Left lung (tissue), 10 donors: Measurements from ENCODE around the gene RASGRP3. TPM values are rescaled to one million over a fixed set of nuclear protein-coding genes. Genes with fewer than 3 reads are reported as not detected.
A peak's percentile ranks its signal among the peaks of the same experiment; 100 is the strongest.

ENCODE experiments used
- ATAC-seq: fragments of 200-7000 bp; cut with Tn5 transposase; one replicate; pipeline ENCODE4 v1.9.1; 2020; ENCODE audit warnings: moderate library complexity
- DNase-seq, 4 donors: peaks; one replicate each; pipeline ENCODE4 v3.0.0-alpha.2; 2013 to 2020
- H3K27ac ChIP-seq, 2 donors: fragments of 200-600 bp; sonication (generic) in 1 of 2; one replicate each; pipeline versions ENCODE4 v1.5.0 to v1.8.0; 2020 to 2021
- H3K27me3 ChIP-seq, 2 donors: fragments of 200-600 bp; sonication (generic) in 1 of 2; one replicate each; pipeline versions ENCODE4 v1.5.0 to v1.8.0; 2020 to 2021
- H3K36me3 ChIP-seq, 2 donors: fragments of 200-600 bp; sonication (generic) in 1 of 2; one replicate each; pipeline versions ENCODE4 v1.5.0 to v1.8.0; 2020 to 2021
- H3K4me1 ChIP-seq, 2 donors: fragments of 200-600 bp; one replicate each; pipeline ENCODE4 v1.8.0; 2021
- H3K4me3 ChIP-seq, 2 donors: fragments of 200-600 bp; sonication (generic) in 1 of 2; one replicate each; pipeline versions ENCODE4 v1.5.0 to v1.8.0; 2020 to 2021; ENCODE audit warnings: mild to moderate bottlenecking in 1 of 2
- H3K9me3 ChIP-seq, 2 donors: fragments of 200-600 bp; sonication (generic) in 1 of 2; one replicate each; pipeline versions ENCODE4 v1.5.0 to v1.8.0; 2020 to 2021
- CTCF ChIP-seq, 2 donors: fragments of 200-600 bp; sonication (generic) in 1 of 2; IDR thresholded peaks; one replicate each; pipeline versions ENCODE4 v1.5.0 to v1.8.0; 2021; ENCODE audit warnings: antibody characterized with exemption in 2 of 2
- intact Hi-C, 2 donors: fragments of 100-400 bp; cut with DNase I; formaldehyde crosslinking; loops; one replicate each; pipeline versions ENCODE4 v1.11.2 to v1.14.2; 2022
- polyA plus RNA-seq, 6 donors: library from polyadenylated mRNA; unstranded; fragments of 120-200 nt; gene quantifications; one replicate each; pipeline ENCODE4 v1.2.1, GENCODE V29; 2013; ENCODE audit not compliant: insufficient read length in 6 of 6
- total RNA-seq, 2 donors: library from RNA; stranded (reverse); fragmentation: NEBNext Ultra II Directional; extraction: Animal tissue kit (Norgen Biotek cat#: 25700); gene quantifications; one replicate each; pipeline ENCODE4 v1.2.1, GENCODE V29; 2021
- donor health status: DM: no; HTN: yes; CAD: no.
- donor health status: DM: no; HTN: no; CAD: no.

Gene RASGRP3
- total and polyA plus RNA-seq, 8 donors = 20.3 to 48.7 (median 36.8) TPM

GRCh38 chr2:33599943-33600192, 123.4 kb downstream of the RASGRP3 start:
- no peak for TF ChIP-seq CTCF (IDR thresholded peaks at IDR 0.05)
- H3K9me3 ChIP-seq = no peaks in the 10 kb centered on the region
- ATAC-seq = no peak
- peak overlapping the region; percentile 79 to 95 for H3K4me3 ChIP-seq
- no peak for DNase-seq
- peak overlapping the region; percentile 75 to 81 for H3K27ac ChIP-seq
- H3K27me3 ChIP-seq = no peaks in the 10 kb centered on the region
- peaks cover 0 to 5% of the 10 kb centered on the region in 2 donors for H3K36me3 ChIP-seq
- peaks cover 12 to 21% of the 10 kb centered on the region in 2 donors for H3K4me1 ChIP-seq
- intact Hi-C loops = no loop called here

GRCh38 chr2:33602201-33602830, 125.9 kb downstream of the RASGRP3 start:
- ATAC-seq (no peak), DNase-seq (no peak)
- intact Hi-C loops = no loop called here
- TF ChIP-seq CTCF (IDR thresholded peaks at IDR 0.05) = no peak
- H3K4me1 ChIP-seq = peaks cover 7 to 14% of the 10 kb centered on the region in 2 donors
- H3K27ac ChIP-seq = no peak overlapping the region
- H3K27me3 ChIP-seq = no peaks in the 10 kb centered on the region
- H3K4me3 ChIP-seq = no peak overlapping the region
- H3K36me3 ChIP-seq = no peaks in the 10 kb centered on the region
- no peaks in the 10 kb centered on the region for H3K9me3 ChIP-seq

- TF ChIP-seq CTCF (IDR thresholded peaks at IDR 0.05) = no peak
- Histone ChIP-seq H3K27me3 (no peaks in the 10 kb centered on the region), H3K4me3 (no peak overlapping the region), H3K27ac (no peak overlapping the region), H3K9me3 (no peaks in the 10 kb centered on the region), H3K36me3 (no peaks in the 10 kb centered on the region), H3K4me1 (peaks cover 0 to 3% of the 10 kb centered on the region in 2 donors)
- ATAC-seq = no peak
- intact Hi-C loops = no loop called here
- no peak for DNase-seq
Measured at GRCh38 chr2:33603416-33603815, 127.0 kb downstream of the RASGRP3 start.

GRCh38 chr2:33605056-33605455, 128.6 kb downstream of the RASGRP3 start:
- Histone ChIP-seq H3K36me3 (no peaks in the 10 kb centered on the region), H3K27me3 (no peaks in the 10 kb centered on the region), H3K4me1 (no peaks in the 10 kb centered on the region), H3K4me3 (no peak overlapping the region), H3K27ac (no peak overlapping the region), H3K9me3 (no peaks in the 10 kb centered on the region)
- intact Hi-C loops = no loop called here
- DNase-seq (no peak), ATAC-seq (no peak)
- TF ChIP-seq CTCF (IDR thresholded peaks at IDR 0.05) = no peak

- no peak for ATAC-seq
- Histone ChIP-seq H3K27ac (no peak overlapping the region), H3K4me1 (no peaks in the 10 kb centered on the region), H3K27me3 (no peaks in the 10 kb centered on the region), H3K36me3 (no peaks in the 10 kb centered on the region), H3K4me3 (no peak overlapping the region), H3K9me3 (no peaks in the 10 kb centered on the region)
- DNase-seq = no peak
- intact Hi-C loops = no loop called here
- TF ChIP-seq CTCF (IDR thresholded peaks at IDR 0.05) = no peak
Measured at GRCh38 chr2:33606100-33606499, 129.7 kb downstream of the RASGRP3 start.
